ENCODE results near the gene PACS1. TPM values are rescaled to one million over a fixed set of nuclear protein-coding genes. Genes with fewer than 3 reads are reported as not detected.
A peak's percentile ranks its signal among the peaks of the same experiment; 100 is the strongest.

Gene PACS1
- total RNA-seq, 1 experiment from 2014 or later, result 100 TPM

DNA sequence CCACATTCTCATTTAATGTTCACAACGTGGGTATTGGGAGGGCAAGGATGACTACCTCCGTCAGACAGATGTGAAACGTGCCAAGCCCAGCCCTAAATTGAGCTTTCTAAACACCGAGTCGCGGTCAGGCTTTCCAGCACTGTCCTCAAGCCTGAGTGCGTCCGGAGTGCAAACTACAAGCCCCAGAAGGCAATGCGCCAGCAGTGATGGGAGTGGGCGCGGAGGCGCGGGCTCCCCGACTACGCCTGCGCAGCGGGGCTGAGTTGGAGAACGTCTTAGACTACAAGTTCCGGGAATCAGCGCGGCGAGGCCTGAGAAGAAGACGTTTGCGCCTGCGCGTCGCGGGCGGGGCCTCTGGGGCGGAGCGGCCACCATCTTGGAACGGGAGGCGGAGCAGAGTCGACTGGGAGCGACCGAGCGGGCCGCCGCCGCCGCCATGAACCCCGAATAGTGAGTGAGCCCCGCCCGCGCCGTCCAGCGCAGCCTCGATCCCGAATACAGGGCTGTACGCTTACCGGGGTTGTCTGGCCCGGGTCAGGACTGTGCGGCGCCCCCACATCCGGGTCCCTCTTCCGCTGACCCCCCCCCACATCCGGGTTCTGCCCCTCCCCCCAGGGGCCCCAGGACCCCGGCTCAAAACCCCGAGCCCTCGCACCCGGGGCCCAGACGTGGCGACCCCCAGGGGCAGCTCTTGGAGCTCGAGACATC is 198.3 kb downstream of the PACS1 start, which contains the start of gene RAB1B:
Gene RAB1B (plus strand): TSS at position 396 of the 708 bp plus-strand sequence. CDS start 41 bp downstream, at position 437.
- peaks cover 31% of the 10 kb centered on the region; the same call in 1 of the 2 replicates for H3F3A ChIP-seq (ENCODE audit: insufficient read depth, low read depth)
- ChIA-PET CTCF (interaction anchor here (0.6 to 0.7 kb wide), 2 partner anchors 77 to 188 kb away, joined by 7 to 11 read pairs; no protein-coding TSS in a partner anchor), POLR2A (ENCODE audit: unreplicated experiment) (interaction anchor here (0.5 to 0.8 kb wide), 5 partner anchors 44 to 1322 kb away, joined by 3 to 12 read pairs (median 4); partner anchors contain the start of gene FIBP)
- H3K9me2 ChIP-seq (ENCODE audit: insufficient read depth), result no peaks in the 10 kb centered on the region
- H3K36me3 ChIP-seq (ENCODE audit: low read depth), result peaks cover 22% of the 10 kb centered on the region
- TF ChIP-seq, protein P1, sequence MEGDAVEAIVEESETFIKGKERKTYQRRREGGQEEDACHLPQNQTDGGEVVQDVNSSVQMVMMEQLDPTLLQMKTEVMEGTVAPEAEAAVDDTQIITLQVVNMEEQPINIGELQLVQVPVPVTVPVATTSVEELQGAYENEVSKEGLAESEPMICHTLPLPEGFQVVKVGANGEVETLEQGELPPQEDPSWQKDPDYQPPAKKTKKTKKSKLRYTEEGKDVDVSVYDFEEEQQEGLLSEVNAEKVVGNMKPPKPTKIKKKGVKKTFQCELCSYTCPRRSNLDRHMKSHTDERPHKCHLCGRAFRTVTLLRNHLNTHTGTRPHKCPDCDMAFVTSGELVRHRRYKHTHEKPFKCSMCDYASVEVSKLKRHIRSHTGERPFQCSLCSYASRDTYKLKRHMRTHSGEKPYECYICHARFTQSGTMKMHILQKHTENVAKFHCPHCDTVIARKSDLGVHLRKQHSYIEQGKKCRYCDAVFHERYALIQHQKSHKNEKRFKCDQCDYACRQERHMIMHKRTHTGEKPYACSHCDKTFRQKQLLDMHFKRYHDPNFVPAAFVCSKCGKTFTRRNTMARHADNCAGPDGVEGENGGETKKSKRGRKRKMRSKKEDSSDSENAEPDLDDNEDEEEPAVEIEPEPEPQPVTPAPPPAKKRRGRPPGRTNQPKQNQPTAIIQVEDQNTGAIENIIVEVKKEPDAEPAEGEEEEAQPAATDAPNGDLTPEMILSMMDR (conservative IDR thresholded peaks at IDR 0.05), result no peak
- no peak for TF ChIP-seq EZH2 (IDR thresholded peaks at IDR 0.05; ENCODE audit: low read depth)
- no peaks in the 10 kb centered on the region for H3K27me3 ChIP-seq (ENCODE audit: insufficient read depth, low read depth)
- H3K4me3 ChIP-seq, result peak within 1 kb of the TSS; percentile 95
- H3K27ac ChIP-seq, result peak within 1 kb of the TSS; percentile 57
- peaks cover 32% of the 10 kb centered on the region for H3K79me2 ChIP-seq (ENCODE audit: low read depth)
- H3K4me2 ChIP-seq, result peak within 1 kb of the TSS; percentile 99
- H3K4me1 ChIP-seq (replicated peaks; ENCODE audit: insufficient read depth), result peaks cover 8% of the 10 kb centered on the region
- H2AFZ ChIP-seq, result peak within 1 kb of the TSS; percentile 78
- peaks cover 40% of the 10 kb centered on the region for H4K20me1 ChIP-seq (ENCODE audit: insufficient read depth)
- DNase-seq, result peak; percentile 98 to 100
- no TSS peak for BruUV-seq (replicated peaks)
- no peaks in the 10 kb centered on the region for H3K9me3 ChIP-seq (ENCODE audit: insufficient read depth, low read depth)
- intact Hi-C loops (cut with micrococcal nuclease; ENCODE audit: unreplicated experiment), result loop anchor here (1.0 to 5.0 kb wide), 2 partner anchors 80 to 256 kb away; partner anchors contain the start of gene CST6

DNA sequence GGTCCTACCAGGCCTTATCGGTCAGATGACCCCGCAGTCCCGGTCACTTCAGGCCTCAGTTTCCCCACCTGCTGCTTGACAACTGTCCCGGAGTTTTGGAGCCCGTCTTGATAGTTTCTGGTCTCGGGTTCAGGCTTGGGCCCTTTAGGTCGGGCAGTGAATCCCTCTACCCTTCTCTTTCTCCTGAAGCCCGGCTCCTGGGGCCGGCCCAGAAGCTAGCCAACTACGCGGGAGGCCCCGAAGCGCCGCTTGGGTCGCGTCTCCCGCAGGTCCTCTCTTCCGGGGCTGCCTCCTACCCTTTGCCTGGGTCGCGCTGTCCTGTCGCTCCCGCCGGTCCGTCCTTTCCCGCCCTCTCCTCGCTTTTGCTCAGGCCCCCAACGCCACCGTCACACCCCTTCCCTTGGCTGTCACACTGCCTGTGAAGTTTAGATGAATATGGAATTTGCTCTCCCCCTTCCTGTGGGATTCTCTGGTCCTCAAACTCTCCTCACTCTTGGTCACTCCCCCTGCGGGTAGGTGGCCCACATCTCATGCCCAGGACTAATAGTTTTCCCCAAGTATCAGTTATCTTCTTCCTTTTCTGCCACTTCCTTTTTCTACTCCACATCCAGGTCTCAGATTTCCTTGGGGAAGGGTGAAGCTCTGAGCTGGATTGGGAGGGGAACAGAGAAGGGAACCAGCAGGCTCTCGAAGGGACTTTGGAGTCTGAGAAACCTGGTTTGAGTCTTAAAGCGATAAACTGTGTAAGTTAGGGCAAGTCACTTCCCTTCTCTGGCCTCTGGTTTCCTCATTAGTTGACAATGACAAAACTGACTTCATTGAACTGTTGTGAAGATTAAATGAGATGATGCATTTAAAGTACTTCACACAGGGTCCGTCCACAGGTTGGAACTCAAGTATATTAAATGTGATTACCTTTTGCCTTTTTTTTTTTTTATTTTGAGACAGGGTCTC is 199.2 kb downstream of the PACS1 start:
- Histone ChIP-seq H3K36me3 (ENCODE audit: low read depth) (peaks cover 25% of the 10 kb centered on the region), H3K79me2 (ENCODE audit: low read depth) (peaks cover 32% of the 10 kb centered on the region), H2AFZ (peak overlapping the region; percentile 78), H3F3A (ENCODE audit: insufficient read depth, low read depth) (peaks cover 31% of the 10 kb centered on the region; the same call in 1 of the 2 replicates), H3K4me3 (peak overlapping the region; percentile 95), H3K9me3 (ENCODE audit: insufficient read depth, low read depth) (no peaks in the 10 kb centered on the region), H3K9me2 (ENCODE audit: insufficient read depth) (no peaks in the 10 kb centered on the region), H3K4me1 (replicated peaks; ENCODE audit: insufficient read depth) (peaks cover 8% of the 10 kb centered on the region), H4K20me1 (ENCODE audit: insufficient read depth) (peaks cover 44% of the 10 kb centered on the region), H3K27me3 (ENCODE audit: insufficient read depth, low read depth) (no peaks in the 10 kb centered on the region), H3K4me2 (peak overlapping the region; percentile 94), H3K27ac (peak overlapping the region; percentile 31)
- peak in 1 of 2 experiments; percentile 34 for DNase-seq
- TSS peak; percentile 37 for BruUV-seq (replicated peaks)
- ChIA-PET POLR2A (ENCODE audit: unreplicated experiment) (interaction anchor here (0.6 kb wide), 5 partner anchors 17 to 1807 kb away, joined by 3 to 12 read pairs (median 3); no protein-coding TSS in a partner anchor), CTCF (interaction anchor here (0.6 kb wide), 2 partner anchors 337 to 994 kb away, joined by 3 to 17 read pairs; no protein-coding TSS in a partner anchor)
- intact Hi-C loops (cut with micrococcal nuclease; ENCODE audit: unreplicated experiment), result loop anchor here (1.0 to 5.0 kb wide), 2 partner anchors 79 to 257 kb away; partner anchors contain the start of gene CST6
- TF ChIP-seq, protein P1 (conservative IDR thresholded peaks at IDR 0.05), result peak; percentile 56; the same call in 1 of the 2 replicates
- no peak for TF ChIP-seq EZH2 (IDR thresholded peaks at IDR 0.05; ENCODE audit: low read depth)

DNA sequence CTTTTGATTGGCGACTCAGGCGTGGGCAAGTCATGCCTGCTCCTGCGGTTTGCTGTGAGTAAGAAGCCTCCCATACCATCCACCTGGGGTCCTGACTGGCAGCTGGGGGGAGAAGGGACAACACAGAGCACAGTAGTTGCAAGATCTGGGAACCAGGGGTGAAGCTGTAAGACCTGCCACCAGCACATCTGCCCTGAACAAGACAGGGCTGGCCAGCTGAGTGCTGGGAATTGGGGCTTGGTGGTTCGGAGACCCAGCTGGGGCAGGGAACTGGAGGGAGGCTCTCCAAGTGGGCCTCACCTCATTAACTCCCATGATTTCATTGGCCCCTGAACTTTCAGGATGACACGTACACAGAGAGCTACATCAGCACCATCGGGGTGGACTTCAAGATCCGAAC is 201.7 kb downstream of the PACS1 start:
- H3K79me2 ChIP-seq (ENCODE audit: low read depth), result peaks cover 32% of the 10 kb centered on the region
- intact Hi-C loops (cut with micrococcal nuclease; ENCODE audit: unreplicated experiment), result no loop called here
- ChIA-PET POLR2A (ENCODE audit: unreplicated experiment) (interaction anchor here (0.7 kb wide), 1 partner anchor 9 kb away, joined by 5 read pairs; no protein-coding TSS in a partner anchor), CTCF (interaction anchor here (0.6 kb wide), 1 partner anchor 157 kb away, joined by 3 read pairs; no protein-coding TSS in a partner anchor)
- H3K9me2 ChIP-seq (ENCODE audit: insufficient read depth), result no peaks in the 10 kb centered on the region
- no TSS peak for BruUV-seq (replicated peaks)
- H3K4me2 ChIP-seq, result no peak overlapping the region
- H3K4me3 ChIP-seq, result no peak overlapping the region
- no peak for DNase-seq
- no peak overlapping the region for H3K27ac ChIP-seq
- H3K9me3 ChIP-seq (ENCODE audit: insufficient read depth, low read depth), result no peaks in the 10 kb centered on the region
- H3K4me1 ChIP-seq (replicated peaks; ENCODE audit: insufficient read depth), result peaks cover 8% of the 10 kb centered on the region
- TF ChIP-seq, protein P1 (conservative IDR thresholded peaks at IDR 0.05), result no peak
- no peak for TF ChIP-seq EZH2 (IDR thresholded peaks at IDR 0.05; ENCODE audit: low read depth)
- no peaks in the 10 kb centered on the region for H3K27me3 ChIP-seq (ENCODE audit: insufficient read depth, low read depth)
- peaks cover 52% of the 10 kb centered on the region for H4K20me1 ChIP-seq (ENCODE audit: insufficient read depth)
- H3K36me3 ChIP-seq (ENCODE audit: low read depth), result peaks cover 28% of the 10 kb centered on the region
- H3F3A ChIP-seq (ENCODE audit: insufficient read depth, low read depth), result peaks cover 27% of the 10 kb centered on the region; the same call in 1 of the 2 replicates
- H2AFZ ChIP-seq, result no peak overlapping the region
